Activated CD8-positive, alpha-beta memory T cell treated with anti-CD3 and anti-CD28 coated beads, Interleukin-2, amount 50 U/mL, for 48 hours (primary cell): ENCODE measurements around the gene OSTM1.

Source experiments
- DNase-seq: peaks from one replicate; pipeline ENCODE4 v3.0.0-alpha.2; 2020

Gene OSTM1, protein sequence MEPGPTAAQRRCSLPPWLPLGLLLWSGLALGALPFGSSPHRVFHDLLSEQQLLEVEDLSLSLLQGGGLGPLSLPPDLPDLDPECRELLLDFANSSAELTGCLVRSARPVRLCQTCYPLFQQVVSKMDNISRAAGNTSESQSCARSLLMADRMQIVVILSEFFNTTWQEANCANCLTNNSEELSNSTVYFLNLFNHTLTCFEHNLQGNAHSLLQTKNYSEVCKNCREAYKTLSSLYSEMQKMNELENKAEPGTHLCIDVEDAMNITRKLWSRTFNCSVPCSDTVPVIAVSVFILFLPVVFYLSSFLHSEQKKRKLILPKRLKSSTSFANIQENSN

GRCh38 chr6:108074359-108075144 lies at the start of gene OSTM1:
OSTM1 (minus strand) TSS chr6:108074741; CDS start chr6:108074651, 90 bp downstream.
- DNase-seq: peak; percentile 97

DNA sequence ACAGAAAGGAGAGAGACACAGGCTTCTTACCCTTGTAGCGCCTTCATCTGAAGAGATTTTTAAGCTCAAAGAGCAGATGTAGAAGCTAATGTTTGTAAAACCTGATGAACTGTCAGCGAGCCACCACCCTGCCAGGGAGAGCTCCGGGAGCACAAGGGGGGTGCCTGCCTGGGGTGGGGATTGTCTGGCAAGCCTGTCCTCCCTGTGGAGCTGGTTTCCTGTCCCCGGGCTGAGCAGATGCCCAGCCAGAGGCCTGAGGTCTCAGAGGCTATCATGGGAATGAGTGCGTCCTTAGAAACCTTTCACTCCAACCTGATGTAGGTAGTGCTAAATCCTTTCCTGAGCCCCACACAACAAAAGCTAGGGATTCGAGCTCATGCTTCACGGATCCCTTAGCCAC lies 49.4 kb upstream of the OSTM1 start:
- DNase-seq: no peak

DNA sequence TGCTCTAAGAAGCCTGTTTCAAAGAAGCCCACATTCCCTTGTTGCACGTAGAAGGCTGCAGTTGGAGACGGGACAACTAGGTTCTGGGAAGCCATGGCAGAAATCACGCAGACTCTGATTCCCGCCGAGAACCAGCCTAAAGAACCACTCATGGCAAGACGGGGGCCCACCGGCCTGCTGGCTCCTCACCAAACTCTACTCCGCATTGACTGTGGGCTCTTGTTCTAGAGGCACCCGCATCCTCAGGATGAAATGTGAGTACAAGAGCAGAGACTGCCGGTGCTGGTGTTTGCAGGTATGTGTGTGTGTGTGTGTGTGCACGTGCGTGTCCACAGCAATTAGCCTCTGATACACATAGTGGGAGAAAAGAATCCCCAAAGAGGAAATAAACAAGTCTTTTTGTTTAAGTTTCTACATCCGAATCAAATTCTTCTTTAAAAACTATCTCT lies 49.0 kb upstream of the OSTM1 start:
- DNase-seq: no peak

DNA sequence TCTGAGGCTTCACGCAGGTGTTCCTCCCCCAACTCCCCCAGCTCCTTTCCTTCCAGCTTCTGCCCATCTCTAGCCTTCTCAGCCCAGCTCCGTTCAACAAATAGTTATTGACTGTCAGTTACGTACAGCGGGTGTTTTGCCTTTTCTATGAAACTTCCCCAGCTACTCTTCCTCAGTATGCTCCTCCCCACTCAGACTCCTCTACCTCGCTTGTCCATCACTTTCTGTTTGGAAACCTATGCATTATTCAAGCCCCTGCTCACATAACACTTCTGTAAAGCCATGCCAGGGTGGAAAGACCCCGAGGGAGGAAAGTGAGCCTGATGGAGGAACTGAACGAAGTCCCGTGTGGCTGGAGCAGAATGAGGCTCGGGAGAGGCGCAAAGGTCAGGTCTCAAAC lies 47.1 kb upstream of the OSTM1 start:
- DNase-seq: no peak

DNA sequence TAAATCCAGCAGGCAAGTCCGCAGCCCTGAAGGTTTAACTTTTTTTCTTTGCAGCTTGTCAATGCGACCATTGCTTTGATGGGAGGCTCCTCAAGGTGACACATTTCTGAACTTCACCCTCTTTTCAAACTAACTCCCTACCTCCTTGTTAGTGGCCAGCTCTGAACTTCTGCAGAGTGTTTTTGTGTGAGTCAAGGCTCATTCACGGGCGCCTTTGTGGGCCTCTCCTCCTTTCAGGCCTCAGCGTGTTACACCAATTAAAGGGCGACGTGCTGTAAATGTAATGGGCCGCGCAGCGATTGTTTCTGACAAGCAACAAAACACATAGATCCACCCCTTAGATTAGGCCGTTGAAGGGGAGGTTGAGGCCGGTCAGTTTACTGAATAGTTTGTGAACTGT lies 45.8 kb upstream of the OSTM1 start:
- no peak for DNase-seq

- DNase-seq: no peak
Measured at GRCh38 chr6:108119769-108120141, 45.2 kb upstream of the OSTM1 start.

DNA sequence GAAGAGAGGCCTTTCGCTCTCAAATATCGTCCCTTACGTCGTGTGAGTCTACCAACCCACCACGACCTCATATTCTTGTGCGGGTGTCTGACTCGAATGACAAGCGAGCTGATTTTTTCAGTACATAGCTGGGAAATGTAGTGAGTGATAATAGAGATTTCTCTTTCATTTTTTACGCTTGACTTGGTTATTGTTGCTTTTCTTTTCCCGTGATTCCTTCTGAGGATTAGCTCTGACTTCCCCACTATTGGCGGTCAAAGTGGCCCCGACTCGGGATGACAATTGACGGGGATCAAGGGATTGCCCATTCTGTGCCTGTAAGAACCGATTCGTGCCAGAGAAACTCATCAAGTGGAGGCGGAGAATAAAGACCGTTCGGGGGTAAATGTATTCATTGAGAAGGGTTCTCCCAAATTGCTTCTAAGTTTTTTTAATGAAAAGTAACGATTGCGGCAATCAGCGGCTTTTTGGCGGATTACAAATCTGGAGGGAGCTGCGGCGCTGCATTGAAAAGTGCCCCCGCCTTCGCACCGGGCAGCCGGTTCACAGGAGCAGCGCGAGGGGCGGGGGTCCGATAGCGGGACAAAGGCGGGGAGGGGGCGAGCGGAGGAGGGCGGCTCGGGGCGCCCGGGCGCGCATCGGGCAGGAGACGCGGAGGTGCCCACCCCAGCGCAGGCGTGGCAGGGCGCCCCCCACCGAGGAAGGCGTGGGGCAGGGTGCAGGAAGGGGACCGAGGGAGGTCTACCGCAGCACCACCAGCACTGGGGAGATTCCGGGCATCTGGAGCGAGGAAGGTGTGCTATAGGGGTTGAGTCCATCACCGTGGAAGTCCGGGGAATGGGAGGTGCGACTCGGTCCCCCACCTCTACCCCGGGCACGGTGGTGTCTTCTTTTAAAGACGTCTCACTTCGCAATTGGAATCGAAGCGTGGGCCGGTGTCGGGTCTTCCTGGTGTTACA lies 44.5 kb upstream of the OSTM1 start:
- DNase-seq: peak; percentile 58

- no peak for DNase-seq
Measured at GRCh38 chr6:108118359-108118724, 43.8 kb upstream of the OSTM1 start.

DNA sequence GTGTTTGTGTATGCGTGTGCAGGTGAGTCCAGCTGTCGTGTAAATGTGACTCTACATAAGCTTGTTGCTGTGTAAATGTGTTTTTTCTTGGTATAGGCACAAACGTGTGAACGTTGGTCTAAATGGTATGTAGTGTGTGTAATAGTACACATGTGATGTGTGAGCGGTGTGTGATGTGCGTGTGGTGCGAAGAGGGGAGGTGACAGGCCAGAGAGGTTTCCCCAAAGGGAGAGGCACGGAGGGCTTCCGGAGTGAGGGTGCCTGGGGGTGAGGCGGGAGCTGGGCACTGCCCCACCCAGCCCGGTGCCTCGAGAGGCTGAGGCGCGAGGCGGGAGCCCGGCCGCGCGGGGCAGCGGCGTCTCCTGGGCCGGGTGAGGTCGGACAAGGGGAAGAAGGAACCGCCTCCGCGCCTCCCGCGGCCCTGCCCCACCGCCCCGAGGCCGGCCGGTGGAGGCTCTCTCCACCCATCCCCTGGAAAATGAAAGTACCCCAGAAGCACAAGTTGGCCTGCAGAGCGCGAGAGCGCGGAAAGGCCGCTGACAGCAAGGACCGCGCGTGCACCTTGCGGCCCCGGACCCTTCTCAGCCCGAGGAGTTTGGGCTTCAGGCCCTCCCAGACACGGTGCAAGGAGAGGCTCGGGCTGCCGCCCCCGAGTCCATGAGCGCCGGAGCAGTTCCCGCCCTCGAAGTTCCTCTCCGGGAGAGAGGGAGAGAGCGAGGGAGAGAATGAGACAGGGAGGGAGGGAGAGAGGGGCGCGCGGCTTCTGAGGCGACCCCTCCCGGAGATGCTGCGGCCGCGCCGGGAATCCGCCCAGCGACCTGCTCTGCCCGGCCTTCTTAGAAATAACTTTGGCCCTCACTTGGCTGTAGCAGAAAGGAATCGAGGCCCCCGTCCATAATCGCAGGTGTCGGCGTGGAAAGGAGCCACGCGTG lies 43.2 kb upstream of the OSTM1 start:
- DNase-seq: peak; percentile 68

DNA sequence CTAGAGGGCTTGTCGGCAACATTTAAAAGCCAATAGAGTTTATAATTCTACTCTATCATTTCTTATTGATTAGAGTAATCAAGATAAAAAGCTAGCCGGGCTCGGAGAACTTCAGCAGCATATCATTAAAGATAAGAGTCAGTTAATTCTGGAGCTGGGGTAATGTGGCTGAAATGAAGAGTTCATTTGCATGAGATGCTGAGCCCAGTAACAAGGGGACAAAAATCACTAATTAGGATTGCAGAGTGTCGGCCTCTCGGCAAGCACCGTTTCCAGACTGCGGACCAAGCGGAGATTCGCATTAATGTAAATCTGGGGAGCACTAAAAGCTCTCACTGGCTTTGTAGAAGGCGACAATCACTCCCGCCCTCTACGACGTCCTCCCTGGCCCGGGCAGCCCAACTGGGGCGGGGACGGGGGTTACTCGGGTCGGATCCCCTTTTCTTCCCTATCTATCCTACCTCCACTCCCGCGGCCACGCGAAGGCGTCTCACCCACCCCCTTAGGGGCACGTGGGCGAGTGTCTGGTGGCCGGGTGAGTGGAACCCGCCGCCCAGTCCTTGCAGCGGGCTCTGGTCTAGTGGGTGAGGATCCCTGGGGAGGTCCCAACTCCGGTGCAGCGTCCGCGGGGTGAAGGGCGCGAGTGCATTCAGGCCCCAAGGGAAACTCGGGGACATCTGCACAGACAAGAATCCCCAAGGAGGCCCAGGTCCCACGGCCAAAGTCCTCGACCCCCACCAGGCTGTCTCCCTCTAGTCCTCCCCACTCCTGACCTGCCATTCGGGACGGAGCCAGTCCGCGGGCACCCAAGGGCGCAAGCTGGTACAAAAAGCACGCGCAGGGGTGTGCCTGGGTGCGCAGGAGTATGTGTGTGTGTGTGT lies 42.2 kb upstream of the OSTM1 start:
- peak; percentile 57 for DNase-seq

- peak; percentile 62 for DNase-seq
Measured at GRCh38 chr6:108115598-108116058, 41.1 kb upstream of the OSTM1 start.

- peak; percentile 79 for DNase-seq
Measured at GRCh38 chr6:108114841-108115597, 40.5 kb upstream of the OSTM1 start.

DNA sequence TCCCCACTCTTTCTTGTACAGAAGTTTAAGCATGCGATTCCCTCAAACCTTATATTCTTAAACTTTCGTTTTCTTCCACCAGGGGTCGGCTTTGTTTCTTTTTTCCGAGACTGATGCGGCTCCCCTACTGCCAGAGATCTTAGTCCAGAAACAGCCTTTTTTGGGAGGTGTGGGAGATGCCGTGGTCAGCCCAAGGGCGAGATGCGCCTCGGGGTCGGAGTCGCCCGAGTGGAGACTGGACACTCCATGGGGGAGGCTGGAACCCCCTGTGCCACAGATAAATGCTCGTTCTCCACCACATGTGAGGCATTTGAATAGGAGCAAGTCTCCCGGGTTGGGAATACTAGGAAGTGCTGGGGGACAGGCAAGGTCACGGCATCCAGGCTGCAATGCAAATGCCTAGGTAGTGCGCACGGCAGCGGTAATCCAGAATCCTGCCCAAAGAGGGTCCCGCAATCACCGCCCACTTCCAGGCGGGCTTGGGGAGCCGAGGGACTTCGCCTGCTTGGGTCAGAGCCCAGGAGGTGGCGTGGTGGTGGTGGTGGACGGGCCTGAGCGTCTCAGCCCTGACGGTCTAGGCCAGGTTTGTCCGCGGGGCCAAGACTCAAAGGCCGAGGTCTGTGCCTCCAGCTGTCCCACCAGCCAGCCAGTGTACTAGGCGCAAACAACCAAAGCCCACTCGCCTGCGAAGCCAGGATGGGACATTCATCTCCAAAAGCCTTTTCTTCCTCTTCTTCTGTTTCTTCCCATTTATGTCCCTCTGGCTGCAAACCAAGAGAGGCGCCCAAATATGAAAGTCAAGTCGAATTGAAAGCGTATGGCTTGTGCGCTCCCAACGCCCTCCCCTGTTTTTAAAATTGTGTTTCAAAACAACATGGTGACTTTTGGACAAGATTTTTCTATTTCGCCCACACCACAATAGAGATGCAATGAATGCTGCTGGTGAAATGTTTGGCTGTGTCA lies 39.3 kb upstream of the OSTM1 start:
- DNase-seq: no peak

- DNase-seq: no peak
Measured at GRCh38 chr6:108108374-108108773, 33.8 kb upstream of the OSTM1 start.

DNA sequence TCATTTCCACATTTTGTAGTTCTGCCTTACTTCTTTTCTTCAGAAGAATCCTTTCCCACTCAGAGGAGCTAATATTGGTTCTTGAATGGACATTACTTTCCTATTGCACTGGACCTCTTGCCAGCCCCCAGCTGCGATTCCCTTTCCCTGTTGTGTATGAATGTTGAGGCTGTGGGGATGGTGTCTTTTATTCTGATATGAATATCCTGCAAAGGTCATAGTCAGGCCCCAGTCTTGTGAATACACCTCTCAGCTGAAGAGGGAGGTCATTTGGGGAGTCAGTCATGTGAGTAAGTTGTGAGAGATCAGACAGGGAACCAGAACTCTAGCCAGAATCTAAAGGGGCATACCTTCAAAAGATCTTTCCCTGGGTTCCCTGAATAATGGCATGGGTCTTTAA lies 32.6 kb upstream of the OSTM1 start:
- DNase-seq: no peak

DNA sequence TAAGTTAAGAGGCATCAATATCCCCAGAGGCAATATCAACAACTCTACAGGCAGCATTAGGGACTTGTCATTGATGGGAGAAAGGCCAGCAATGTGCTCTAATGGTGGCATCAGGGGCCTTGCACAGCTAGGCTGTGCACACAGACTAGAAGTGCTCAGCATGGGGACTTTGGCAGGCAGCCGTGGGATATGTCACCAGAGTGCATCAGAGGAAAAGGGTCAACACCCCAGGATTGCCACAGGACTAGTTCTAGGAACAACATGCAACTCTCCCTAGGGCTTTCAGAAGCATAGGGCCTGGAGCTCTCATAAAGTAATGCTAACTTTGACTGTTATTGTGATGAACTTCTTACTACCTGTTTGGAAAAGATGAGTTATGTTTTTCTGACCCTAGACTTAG lies 32.2 kb upstream of the OSTM1 start:
- DNase-seq: no peak

DNA sequence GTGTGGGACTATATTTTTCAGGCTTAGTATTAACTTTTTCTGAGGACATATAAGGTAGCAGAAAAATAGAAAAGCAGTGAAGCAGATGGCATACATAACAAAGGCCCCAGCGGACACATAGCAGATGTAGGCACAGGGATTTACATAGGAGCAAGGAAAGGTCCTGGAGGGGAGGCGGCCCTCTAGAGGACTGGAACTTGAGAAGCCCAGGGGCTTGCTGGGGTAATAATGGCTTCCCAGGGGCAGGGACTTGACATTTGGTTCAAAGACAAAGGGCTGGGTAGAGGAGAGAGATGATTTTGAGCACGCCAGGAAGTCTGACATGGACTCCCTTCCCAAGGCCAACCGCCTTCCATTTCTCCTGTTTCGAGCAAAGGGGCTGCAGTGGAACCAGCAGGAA lies 31.7 kb upstream of the OSTM1 start:
- DNase-seq: no peak

DNA sequence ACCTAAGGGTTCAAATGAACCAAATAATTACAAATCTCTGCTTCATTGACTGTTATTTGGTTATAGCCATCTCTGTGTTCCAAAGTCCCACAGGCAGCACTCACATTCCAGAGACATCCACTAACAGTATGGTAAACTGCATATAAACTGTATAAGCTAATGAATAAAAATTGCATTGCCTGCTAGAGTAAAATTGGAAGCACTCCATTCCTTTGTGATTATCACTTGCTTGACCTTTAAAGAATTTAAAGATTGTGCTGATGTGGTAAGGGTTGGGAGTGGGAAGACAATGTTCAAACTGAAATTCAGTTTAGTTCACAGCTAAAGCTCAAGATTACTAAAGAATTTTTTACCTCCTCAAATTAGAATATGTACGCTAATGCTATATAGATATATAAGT lies 31.0 kb upstream of the OSTM1 start:
- no peak for DNase-seq

GRCh38 chr6:108102965-108103364 lies 28.4 kb upstream of the OSTM1 start:
- DNase-seq: no peak
